Uterus (tissue), 4 donors: ENCODE results near the gene SMAD5. TPM values are rescaled to one million over a fixed set of nuclear protein-coding genes. Genes with fewer than 3 reads are reported as not detected.

Experiments
- DNase-seq, 2 donors: peaks; one replicate each; pipeline ENCODE4 v3.0.0-alpha.2; 2019 to 2020
- H3K27ac ChIP-seq, 2 donors: fragments of 200-600 bp; sonication (generic); 1 replicate in 1 of 2; 2 replicates in 1 of 2; pipeline ENCODE4 v1.5.1; 2016 to 2018
- H3K27me3 ChIP-seq, 2 donors: fragments of 200-600 bp; sonication (generic); one replicate each; pipeline ENCODE4 v1.5.1; 2018 to 2019; ENCODE audit warnings: control low read depth in 1 of 2
- H3K36me3 ChIP-seq, 2 donors: fragments of 200-600 bp; sonication (generic); one replicate each; pipeline ENCODE4 v1.5.1; 2019; ENCODE audit warnings: control low read depth in 1 of 2
- H3K4me1 ChIP-seq, 2 donors: fragments of 200-600 bp; sonication (generic); one replicate each; pipeline ENCODE4 v1.5.1; 2018 to 2019; ENCODE audit warnings: control low read depth in 1 of 2
- H3K4me3 ChIP-seq, 2 donors: fragments of 200-600 bp; sonication (generic); 1 replicate in 1 of 2; 2 replicates in 1 of 2; pipeline ENCODE4 v1.5.1; 2018 to 2019; ENCODE audit warnings: mild to moderate bottlenecking in 1 of 2
- H3K9me3 ChIP-seq, 2 donors: fragments of 200-600 bp; sonication (generic); one replicate each; pipeline ENCODE4 v1.5.1; 2019; ENCODE audit warnings: control low read depth in 1 of 2
- POLR2A ChIP-seq, 2 donors: fragments of 450-650 bp; IDR thresholded peaks; one replicate each; pipeline ENCODE4 v1.6.1; 2016; ENCODE audit warnings: antibody characterized with exemption in 2 of 2, mild to moderate bottlenecking in 1 of 2, moderate library complexity in 1 of 2
- intact Hi-C: fragments of 100-400 bp; cut with DNase I; formaldehyde crosslinking; loops from one replicate; pipeline ENCODE4 v1.15.1; 2023; ENCODE audit warnings: low total_unique reads
- total RNA-seq, 4 donors: library from RNA; depleted of rRNA in 3 of 4; stranded (reverse); fragments of >200 nt in 3 of 4; gene quantifications; one replicate each; pipeline versions ENCODE4 v1.1.0 to v1.2.4, GENCODE V29; 2014 to 2023
- TF ChIP-seq, protein P1 (sequence below), 4 experiments: fragments of 200-600 bp in 2 of 4; fragments of 450-650 bp in 2 of 4; sonication (generic) in 2 of 4; IDR thresholded peaks; one replicate each; pipeline ENCODE4 v1.5.1; 2016 to 2019; ENCODE audit warnings: antibody characterized with exemption in 4 of 4, mild to moderate bottlenecking in 2 of 4, moderate library complexity in 1 of 4
- donor health status: DM: yes; HTN: yes; CAD: no.

Gene SMAD5
- total RNA-seq, 4 donors from 2014 or later, result 33.0 to 193 (median 102) TPM

DNA sequence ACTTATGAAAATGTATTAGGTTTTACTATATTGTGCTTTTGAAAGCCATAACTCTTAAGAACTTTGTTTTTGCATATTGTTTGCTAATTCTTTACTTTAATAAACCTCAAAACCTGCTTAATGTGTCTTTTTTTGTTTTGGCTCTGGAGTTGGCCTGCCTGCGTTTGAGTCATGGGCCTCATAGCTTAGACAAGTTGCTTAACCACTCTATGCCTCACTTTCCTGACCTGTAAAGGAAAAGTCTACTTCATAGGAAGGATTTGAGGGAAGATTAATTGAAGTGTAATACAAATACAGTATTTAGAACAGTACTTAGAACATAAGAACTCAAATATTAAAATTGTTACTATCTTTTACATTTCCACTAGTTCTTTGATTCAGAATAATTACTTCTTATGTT, 50.0 kb downstream of the SMAD5 start:
- H3K9me3 ChIP-seq, result no peaks in the 10 kb centered on the region
- no peak overlapping the region for H3K4me3 ChIP-seq
- no peak overlapping the region for H3K27ac ChIP-seq
- H3K36me3 ChIP-seq, result no peaks in the 10 kb centered on the region
- TF ChIP-seq, protein P1, sequence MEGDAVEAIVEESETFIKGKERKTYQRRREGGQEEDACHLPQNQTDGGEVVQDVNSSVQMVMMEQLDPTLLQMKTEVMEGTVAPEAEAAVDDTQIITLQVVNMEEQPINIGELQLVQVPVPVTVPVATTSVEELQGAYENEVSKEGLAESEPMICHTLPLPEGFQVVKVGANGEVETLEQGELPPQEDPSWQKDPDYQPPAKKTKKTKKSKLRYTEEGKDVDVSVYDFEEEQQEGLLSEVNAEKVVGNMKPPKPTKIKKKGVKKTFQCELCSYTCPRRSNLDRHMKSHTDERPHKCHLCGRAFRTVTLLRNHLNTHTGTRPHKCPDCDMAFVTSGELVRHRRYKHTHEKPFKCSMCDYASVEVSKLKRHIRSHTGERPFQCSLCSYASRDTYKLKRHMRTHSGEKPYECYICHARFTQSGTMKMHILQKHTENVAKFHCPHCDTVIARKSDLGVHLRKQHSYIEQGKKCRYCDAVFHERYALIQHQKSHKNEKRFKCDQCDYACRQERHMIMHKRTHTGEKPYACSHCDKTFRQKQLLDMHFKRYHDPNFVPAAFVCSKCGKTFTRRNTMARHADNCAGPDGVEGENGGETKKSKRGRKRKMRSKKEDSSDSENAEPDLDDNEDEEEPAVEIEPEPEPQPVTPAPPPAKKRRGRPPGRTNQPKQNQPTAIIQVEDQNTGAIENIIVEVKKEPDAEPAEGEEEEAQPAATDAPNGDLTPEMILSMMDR (IDR thresholded peaks at IDR 0.05), result no peak
- no peak for TF ChIP-seq POLR2A (IDR thresholded peaks at IDR 0.05)
- no peak for DNase-seq
- H3K27me3 ChIP-seq, result no peaks in the 10 kb centered on the region
- intact Hi-C loops, result no loop called here
- no peaks in the 10 kb centered on the region for H3K4me1 ChIP-seq

DNA sequence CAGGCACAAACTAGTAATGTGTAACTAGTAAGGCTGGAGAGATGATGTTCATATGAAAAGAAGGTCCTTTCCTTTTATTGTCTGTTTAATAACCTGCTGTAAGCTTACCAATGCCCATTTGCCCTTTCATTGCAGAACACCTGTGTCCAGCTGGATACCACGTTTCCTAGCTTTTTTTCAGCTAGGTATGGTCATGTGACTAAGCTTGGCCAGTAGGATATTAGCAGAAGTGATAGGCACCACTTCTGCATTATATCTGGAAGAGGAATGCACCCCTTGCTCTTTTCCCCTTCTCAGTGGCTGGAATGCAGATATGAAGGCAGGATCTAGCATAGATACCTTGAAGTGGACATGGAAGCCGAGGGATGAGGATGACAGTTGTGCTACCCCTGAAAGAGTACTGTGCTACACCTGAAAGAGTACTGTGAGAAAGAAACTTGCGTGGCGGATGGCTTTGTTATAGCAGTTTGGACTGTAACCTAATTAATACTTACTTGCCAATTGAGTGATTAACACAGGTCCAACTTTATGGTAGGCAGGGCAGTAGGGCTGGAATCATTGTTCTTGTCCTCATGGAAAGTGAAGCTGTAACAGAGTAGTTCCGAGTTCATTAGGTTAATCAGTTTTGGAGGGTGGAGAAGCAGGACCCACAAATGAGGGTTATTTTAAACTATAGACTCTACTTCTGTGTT, 53.5 kb downstream of the SMAD5 start:
- TF ChIP-seq POLR2A (IDR thresholded peaks at IDR 0.05), result no peak
- TF ChIP-seq, protein P1 (IDR thresholded peaks at IDR 0.05), result no peak
- Histone ChIP-seq H3K27ac (no peak overlapping the region), H3K4me3 (no peak overlapping the region), H3K27me3 (peaks cover 0 to 3% of the 10 kb centered on the region in 2 donors), H3K4me1 (no peaks in the 10 kb centered on the region), H3K9me3 (no peaks in the 10 kb centered on the region), H3K36me3 (no peaks in the 10 kb centered on the region)
- intact Hi-C loops, result no loop called here
- DNase-seq, result no peak

DNA sequence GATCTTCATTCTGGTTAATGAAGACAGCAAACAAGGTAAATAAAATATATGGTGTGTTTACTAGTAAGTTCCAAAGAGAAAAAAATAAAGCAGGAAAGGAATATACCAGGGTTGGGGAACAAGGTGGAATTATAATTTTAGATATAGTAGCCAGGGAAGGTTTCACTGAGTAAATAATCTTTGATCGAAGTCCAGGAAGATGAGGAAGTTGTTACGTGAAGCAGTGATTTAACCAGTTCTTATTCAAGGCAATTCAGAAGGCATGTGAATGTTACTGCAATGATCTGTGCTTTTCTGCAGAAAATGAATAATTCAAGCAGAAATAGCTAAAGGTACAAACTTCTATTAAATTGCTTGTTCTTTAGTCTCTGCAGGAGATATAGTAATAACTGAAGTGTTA, 54.2 kb downstream of the SMAD5 start:
- Histone ChIP-seq H3K27ac (no peak overlapping the region), H3K4me3 (no peak overlapping the region), H3K27me3 (peaks cover 4 to 8% of the 10 kb centered on the region in 2 donors), H3K9me3 (no peaks in the 10 kb centered on the region), H3K36me3 (no peaks in the 10 kb centered on the region), H3K4me1 (peaks cover 0 to under 1% of the 10 kb centered on the region in 2 donors)
- no peak for TF ChIP-seq POLR2A (IDR thresholded peaks at IDR 0.05)
- TF ChIP-seq, protein P1 (IDR thresholded peaks at IDR 0.05), result no peak
- intact Hi-C loops, result no loop called here
- no peak for DNase-seq

DNA sequence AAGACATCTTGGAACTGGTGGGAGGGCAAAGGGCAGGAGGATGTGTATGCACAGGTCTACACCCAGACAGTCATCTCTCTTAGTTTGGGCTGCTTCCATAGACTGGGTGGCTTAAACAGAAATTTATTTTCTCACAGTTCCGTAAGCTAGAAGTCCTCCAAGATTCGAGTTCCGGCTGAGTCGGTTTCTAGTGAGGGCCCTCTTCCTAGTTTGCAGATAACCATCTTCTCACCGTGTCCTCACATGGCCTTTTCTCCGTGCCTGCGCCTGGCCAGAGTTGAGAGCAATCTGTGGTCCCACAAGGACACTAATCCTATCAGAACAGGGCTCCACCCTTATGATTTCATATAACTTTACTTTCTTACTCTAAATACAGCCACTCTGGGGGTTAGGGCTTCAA, 56.2 kb downstream of the SMAD5 start:
- no peak for TF ChIP-seq POLR2A (IDR thresholded peaks at IDR 0.05)
- TF ChIP-seq, protein P1 (IDR thresholded peaks at IDR 0.05), result no peak
- no peak overlapping the region for H3K4me3 ChIP-seq
- no peak for DNase-seq
- intact Hi-C loops, result no loop called here
- no peaks in the 10 kb centered on the region for H3K36me3 ChIP-seq
- H3K27me3 ChIP-seq, result peaks cover 10 to 16% of the 10 kb centered on the region in 2 donors
- no peak overlapping the region for H3K27ac ChIP-seq
- H3K9me3 ChIP-seq, result no peaks in the 10 kb centered on the region
- peaks cover 0 to 15% of the 10 kb centered on the region in 2 donors for H3K4me1 ChIP-seq

GRCh38 chr5:136190091-136190720, 57.6 kb downstream of the SMAD5 start:
- H3K4me3 ChIP-seq, result no peak overlapping the region
- no peak overlapping the region for H3K27ac ChIP-seq
- no peaks in the 10 kb centered on the region for H3K9me3 ChIP-seq
- peaks cover 15 to 16% of the 10 kb centered on the region in 2 donors for H3K27me3 ChIP-seq
- no peaks in the 10 kb centered on the region for H3K36me3 ChIP-seq
- intact Hi-C loops, result no loop called here
- H3K4me1 ChIP-seq, result peaks cover 0 to 15% of the 10 kb centered on the region in 2 donors
- DNase-seq, result no peak
- TF ChIP-seq, protein P1 (IDR thresholded peaks at IDR 0.05), result no peak
- no peak for TF ChIP-seq POLR2A (IDR thresholded peaks at IDR 0.05)
